HT-29 (cell line): ENCODE results near the gene CORO6. TPM values are rescaled to one million over a fixed set of nuclear protein-coding genes. Genes with fewer than 3 reads are reported as not detected.
"Not testable (repeated sequence)": the region's sequence is repeated elsewhere in the genome, so short reads cannot be mapped to it uniquely, and the experiment has no call there.

Experiments
- DNase-seq: peaks from one replicate; pipeline ENCODE4 v3.0.0-alpha.2; 2015; ENCODE audit warnings: low spot score
- total RNA-seq: library from RNA; depleted of rRNA; stranded (reverse); fragments of >200 nt; shearing (Covaris generic); gene quantifications from 2 replicates; pipeline ENCODE4 v1.2.3, GENCODE V29; 2014; rRNA removed

CORO6 gene
- 0.25 and 0.26 TPM in 2 replicates for total RNA-seq

GRCh38 chr17:29622337-29623282 is at the start of gene CORO6:
TSS of gene CORO6 (minus strand) at chr17:29622912. CDS start at chr17:29621421, 1,491 bp downstream.
- DNase-seq: no peak

DNA sequence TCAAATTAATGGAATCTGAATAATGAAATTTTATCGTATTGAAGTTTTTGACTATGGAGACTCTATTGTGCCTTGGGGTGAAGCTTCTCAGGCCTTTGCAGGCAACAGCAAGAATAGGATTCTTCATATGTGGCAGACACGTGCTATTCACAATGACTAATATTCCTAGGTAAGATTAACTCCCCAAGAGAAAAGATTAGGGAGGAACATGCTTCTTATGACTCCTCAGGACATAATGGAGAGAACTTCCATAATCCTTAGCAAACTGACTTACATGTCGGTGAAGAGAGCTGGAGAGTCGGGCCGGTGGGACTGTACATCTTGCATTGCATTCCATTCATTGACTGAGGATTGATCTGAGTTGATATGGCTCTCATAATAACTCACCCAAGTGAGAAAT is 48.9 kb upstream of the CORO6 start:
- no peak for DNase-seq

DNA sequence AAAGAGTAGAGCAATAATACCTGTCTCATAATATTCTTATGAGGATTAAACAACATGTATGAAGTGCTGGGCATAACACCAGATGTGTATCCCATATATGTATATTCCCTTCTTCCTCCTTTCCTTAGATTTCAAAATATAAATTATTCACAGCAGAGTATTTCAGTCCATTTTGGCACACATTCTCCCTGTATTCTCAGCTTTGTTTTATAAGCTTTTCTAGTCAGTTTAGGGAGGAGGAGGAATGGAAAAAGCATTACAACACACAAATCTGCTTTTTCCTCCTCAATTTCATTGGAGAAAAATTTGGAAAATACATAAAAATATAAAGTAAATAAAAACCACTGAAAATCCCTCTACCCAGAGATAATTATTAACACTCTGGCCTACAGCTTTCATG is 46.6 kb upstream of the CORO6 start:
- no peak for DNase-seq

DNA sequence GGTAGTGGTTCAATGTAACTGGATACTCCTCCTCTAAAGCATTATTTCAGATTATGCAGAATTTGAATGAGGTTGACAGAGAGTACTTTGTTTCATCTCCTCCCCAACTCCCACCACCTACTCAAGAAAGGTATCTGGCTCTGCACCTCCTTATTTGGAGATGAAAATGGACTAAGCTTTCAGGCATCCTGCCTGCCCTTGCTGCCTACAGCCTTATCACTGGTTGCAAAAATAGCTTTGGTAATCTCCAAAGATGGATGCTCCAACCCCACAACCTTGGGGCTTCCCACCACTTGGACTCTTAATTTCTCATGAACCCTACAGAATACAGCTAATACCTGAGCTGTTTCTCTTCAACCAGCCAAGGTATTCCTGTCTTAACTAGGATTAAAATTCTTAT is 45.3 kb upstream of the CORO6 start:
- DNase-seq: no peak

GRCh38 chr17:29665481-29665810 is 42.7 kb upstream of the CORO6 start:
- no peak for DNase-seq

DNA sequence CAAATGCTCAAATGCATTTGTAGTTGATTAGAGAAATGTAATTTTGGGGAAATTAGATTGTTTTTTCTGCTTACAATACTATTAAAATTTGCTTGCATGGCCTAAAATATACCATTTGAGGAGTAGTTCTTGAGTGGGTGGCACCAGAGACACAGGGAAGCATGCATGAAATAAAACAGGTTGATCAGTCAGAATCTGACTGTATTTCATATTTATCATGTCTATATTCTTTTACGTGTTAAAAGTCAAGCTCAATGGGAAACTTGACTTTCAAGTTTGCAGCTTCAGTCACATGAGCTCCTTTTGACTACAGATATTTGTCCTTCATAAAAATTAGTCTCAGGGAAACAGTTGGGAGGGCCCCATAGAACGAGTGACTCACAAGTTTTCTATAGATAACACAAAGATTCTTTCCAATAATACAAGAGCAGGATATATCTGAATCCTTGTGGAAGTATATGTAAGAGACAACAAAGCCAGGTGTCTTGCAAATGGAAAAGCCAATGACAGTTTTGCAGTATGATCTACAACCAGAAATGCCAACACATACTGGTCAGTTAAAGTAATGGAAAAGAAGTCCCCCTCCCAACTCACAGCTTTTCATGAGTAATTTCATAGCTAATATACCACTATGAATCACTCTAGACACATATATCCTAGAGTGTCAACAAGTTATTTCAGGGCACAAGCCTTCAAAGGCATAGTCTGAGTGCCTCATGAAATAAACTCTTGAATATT is 42.2 kb upstream of the CORO6 start:
- DNase-seq: peak; percentile 66

DNA sequence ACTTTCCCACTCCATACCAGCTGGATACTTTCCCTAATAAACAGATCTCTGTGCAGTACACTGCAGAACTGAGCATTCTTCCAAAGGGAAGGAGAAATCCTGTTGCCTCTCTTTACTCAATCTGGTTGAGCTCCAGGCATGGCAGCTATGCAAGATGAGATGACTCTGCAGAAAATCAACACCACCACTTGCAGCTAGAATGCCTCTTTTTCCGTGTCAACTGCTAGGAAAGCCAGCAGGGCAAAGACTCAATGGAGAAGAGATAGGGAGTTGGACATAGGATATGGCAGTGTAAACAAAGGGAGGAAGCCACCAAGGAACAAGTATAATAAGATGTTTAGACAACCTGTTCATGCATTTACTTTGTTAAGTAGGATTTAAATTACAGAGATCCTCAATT is 40.4 kb upstream of the CORO6 start:
- no peak for DNase-seq

GRCh38 chr17:29661213-29661612 is 38.5 kb upstream of the CORO6 start:
- no peak for DNase-seq

- no peak for DNase-seq
These were observed 36.4 kb upstream of the CORO6 start for GRCh38 chr17:29659155-29659554.

GRCh38 chr17:29655323-29655722 is 32.6 kb upstream of the CORO6 start:
- no peak for DNase-seq

DNA sequence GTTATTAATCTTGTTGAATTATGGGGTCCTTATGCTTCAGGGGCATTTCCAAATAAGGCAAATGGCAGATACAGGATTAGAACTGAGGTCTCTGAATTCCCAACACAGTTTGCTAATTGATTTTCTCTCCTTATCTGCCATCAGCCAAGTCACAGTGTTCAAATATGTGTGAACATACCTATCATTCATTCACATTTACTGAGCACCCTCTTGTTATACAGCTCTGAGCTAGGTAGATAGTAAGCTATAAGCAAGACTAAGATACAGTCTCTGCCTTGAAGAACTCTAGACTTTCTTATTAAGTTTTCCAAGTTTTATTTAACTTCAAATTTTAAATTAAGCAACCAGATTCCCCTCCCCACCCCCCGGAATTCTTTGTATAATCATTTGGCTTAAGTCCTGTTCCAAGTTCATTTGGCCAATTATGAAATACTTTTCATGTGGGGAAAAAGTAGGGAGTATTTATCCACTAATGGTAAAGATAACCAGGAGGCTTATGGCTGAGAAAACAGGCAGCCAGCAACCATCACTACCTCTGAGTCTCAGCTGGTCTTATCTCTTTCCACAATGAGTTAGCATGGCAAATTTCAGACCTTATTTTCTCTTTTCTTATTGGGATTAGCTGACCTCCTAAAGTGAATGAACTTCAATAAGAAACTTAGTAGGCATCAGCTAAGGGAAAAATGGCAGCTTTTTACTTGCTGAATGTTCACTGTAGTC is 31.4 kb upstream of the CORO6 start:
- no peak for DNase-seq

- DNase-seq: no peak
These were observed 30.3 kb upstream of the CORO6 start for GRCh38 chr17:29652976-29653375.

DNA sequence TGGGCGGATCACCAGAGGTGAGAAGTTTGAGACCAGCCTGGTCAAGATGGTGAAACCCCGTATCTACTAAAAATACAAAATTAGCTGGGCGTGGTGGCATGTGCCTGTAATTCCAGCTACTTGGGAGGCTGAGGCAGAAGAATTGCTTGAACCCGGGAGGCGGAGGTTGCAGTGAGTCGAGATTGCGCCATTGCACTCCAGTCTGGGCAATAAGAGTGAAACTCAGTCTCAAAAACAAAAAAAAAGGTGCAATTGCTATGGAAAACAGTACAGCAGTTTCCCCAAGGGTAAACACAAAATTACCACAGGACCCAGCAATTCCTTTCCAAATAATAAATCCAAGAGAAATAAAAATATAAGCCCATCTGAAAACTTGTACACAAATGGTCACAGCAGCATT is 29.2 kb upstream of the CORO6 start:
- not testable (repeated sequence) for DNase-seq

- DNase-seq: no peak
These were observed 27.7 kb upstream of the CORO6 start for GRCh38 chr17:29650396-29650795.

DNA sequence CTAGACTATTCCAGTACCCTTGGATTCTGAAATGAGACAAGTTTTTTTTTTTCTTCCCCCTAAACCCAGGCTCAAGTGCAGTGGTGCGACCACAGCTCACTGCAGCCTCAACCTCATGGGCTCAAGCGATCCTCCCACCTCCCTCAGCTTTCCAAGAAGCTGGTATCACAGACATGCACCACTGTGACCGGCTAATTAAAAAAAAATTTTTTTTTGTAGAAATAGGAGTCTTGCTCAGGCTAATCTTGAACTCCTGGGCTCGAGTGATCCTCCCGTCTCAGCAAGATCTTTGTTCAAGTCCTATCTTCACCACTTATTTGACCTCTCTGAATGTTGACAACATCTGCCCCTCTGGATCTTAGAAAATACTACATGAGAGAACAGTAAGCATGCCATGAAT is 26.6 kb upstream of the CORO6 start:
- no peak for DNase-seq

DNA sequence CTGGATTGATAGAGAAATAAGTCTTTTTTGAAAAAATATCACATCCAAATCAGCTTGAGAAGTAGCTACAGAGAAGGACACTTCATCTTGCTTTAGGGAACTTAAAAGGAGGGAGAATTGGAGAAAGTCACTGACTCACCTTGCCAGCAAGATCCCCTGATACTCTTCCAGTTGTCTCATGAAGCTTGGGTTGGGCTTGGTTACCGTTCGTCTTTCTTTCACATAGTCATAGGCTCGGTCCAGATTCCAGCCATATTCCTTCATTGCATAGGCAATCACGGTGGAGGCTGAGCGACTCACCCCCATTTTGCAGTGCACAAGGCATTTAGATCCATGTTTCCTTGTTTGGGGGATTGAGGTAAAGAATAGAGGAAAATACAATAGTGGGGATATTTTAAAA is 25.3 kb upstream of the CORO6 start:
- DNase-seq: no peak

DNA sequence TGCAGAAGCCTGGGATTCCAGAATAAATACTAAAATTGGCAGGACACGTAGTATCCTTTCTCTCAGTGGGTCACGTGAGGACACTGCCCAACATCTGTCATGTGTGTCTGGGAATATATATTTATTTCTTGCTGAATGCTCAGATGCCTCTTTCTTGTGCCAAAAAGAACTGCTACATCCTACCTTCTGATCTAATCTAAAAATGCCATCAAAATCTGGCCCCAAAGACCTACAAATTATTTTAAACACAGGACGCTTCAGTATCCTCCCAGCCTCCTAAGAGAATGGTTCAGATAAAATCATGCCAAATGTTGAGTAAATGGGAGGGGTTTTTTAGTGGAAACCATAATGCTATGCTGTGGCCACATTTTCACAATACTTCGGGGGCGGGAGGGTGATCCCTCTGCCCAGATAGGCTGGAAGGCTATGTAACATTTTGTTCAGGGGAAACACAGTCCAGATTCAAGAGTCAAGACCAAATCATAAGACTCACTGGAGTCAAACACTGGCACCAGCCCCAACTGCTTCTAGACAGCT is 22.9 kb upstream of the CORO6 start:
- DNase-seq: no peak

GRCh38 chr17:29643817-29644160 is 21.1 kb upstream of the CORO6 start:
- no peak for DNase-seq

DNA sequence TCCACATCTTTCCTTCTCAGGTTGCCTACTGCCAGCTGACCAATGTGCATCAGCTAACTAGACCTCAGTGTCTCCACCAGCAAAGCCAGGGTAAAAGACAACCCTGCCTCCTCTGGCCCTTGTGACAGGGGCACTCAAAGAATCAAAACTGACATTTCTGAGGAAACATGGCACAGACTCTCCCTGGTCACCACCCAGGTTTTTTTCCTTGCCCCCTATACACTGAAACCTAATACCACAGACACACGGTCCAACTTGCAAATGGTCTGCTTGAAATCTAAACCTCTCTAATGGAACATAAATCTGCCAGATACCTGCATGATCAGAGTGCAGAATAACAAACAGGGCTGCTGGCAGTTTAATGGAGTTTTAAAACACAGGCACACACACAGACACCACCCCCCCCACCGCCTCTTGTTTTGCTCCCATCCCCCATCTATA is 19.5 kb upstream of the CORO6 start:
- DNase-seq: no peak

DNA sequence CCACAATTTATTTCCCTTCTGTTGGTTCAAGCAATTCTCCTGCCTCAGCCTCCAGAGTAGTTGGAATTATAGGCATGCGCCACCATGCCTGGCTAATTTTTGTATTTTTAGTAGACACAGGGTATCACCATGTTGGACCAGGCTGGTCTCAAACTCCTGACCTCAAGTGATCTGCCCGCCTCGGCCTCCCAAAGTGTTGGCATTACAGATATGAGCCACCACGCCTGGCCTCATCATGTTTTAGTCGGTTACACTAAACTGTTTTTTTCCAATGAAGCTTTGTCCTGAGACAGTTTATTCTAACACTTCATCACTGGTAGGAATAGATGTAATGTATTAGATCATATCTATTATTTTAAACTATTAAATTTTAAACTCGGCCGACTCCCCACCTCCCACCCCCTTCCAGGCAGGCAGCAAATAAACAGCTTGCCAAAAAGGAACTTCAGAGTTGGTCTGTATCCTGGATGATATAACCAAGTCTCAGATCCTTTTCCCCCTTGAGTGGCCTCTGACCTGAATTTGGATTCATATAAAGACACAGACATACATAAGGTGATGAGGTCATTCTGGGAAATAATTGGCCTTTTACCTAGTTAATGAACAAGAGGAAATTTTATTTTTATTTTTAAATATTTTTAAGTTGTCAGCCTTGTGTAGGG is 18.4 kb upstream of the CORO6 start:
- no peak for DNase-seq

DNA sequence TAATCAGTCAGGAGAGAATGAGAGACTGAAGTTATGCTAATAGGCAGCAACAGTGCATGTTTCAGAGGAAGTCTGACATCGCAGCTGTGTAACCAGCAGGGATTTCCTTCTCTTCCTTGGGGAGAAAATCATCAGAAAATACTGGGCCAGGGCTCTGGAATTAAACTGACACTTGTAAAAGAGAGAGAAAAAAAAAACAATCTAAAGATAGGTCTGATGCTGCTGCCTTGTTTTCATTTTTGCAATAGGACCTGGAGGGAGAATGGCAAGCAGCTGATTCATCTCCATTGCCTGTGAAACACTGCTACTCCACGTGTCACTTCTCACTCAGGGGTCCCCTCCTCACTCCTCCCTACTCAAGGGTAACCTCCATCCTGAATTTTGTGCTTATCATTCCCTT is 17.7 kb upstream of the CORO6 start:
- no peak for DNase-seq
